A549 (cell line): Measurements from ENCODE around the gene RGL3. TPM values are rescaled to one million over a fixed set of nuclear protein-coding genes. Genes with fewer than 3 reads are reported as not detected.

ENCODE experiments used
- ATAC-seq, 2 experiments: fragments of 200-7000 bp in 1 of 2; fragments of >200 bp in 1 of 2; cut with Nextera tagmentation in 1 of 2; cut with Tn5 transposase in 1 of 2; 3 replicates each; pipeline versions ENCODE4 v1.8.0 to v1.9.1; 2018 to 2020; ENCODE audit warnings: mild to moderate bottlenecking in 1 of 2, moderate library complexity in 1 of 2
- CTCF ChIA-PET: fragments of 300-600 bp; sonication (Branson Sonifier 250); formaldehyde crosslinking; extraction: SDS; loops from one replicate; lab custom pipeline; 2021; ENCODE audit warnings: antibody characterized with exemption, inconsistent platforms; lab: Yijun Ruan, JAX
- POLR2A ChIA-PET: fragments of 350-600 bp; formaldehyde crosslinking; extraction: SDS; loops from one replicate; lab custom pipeline; 2021; ENCODE audit warnings: antibody characterized with exemption, inconsistent platforms; lab: Yijun Ruan, JAX
- DNase-seq, 2 experiments: peaks; one replicate each; pipeline versions ENCODE4 v3.0.0 to v3.0.0-alpha.2; 2011 to 2016; ENCODE audit warnings: low read depth in 1 of 2, low spot score in 1 of 2
- FAIRE-seq: peaks from 2 replicates; lab custom pipeline; 2011; peaks lifted over from hg19 to GRCh38; lab: Jason Lieb, UNC
- H3K27ac ChIP-seq, 2 experiments: fragments of >200 bp; sonication (Bioruptor Twin); formaldehyde crosslinking; 3 replicates each; pipeline ENCODE4 v1.5.1; 2016 to 2017
- H3K4me1 ChIP-seq: fragments of >200 bp; sonication (Bioruptor Twin); formaldehyde crosslinking; 3 replicates; pipeline ENCODE4 v1.6.1; 2016
- H3K4me2 ChIP-seq: fragments of >200 bp; sonication (Bioruptor Twin); formaldehyde crosslinking; 3 replicates; pipeline ENCODE4 v1.6.1; 2016
- H3K4me3 ChIP-seq: fragments of >200 bp; sonication (Bioruptor Twin); formaldehyde crosslinking; 3 replicates; pipeline ENCODE4 v1.5.1; 2016
- H3K9me3 ChIP-seq: fragments of >200 bp; sonication (Bioruptor Twin); formaldehyde crosslinking; 3 replicates; pipeline ENCODE4 v1.6.1; 2016
- CBX2 ChIP-seq: fragments of 200-600 bp; sonication (generic); IDR thresholded peaks from 2 replicates; pipeline ENCODE4 v1.6.1; 2016; ENCODE audit warnings: low read depth, mild to moderate bottlenecking, borderline replicate concordance
- CEBPB ChIP-seq, 2 experiments: fragments of >200 bp in 1 of 2; sonication (Bioruptor Twin) in 1 of 2; formaldehyde crosslinking in 1 of 2; IDR thresholded peaks; 2 replicates each; pipeline ENCODE4 v1.6.1; 2012 to 2016
- CHD4 ChIP-seq: fragments of 200-600 bp; sonication (generic); IDR thresholded peaks from 2 replicates; pipeline ENCODE4 v1.6.1; 2016; ENCODE audit warnings: antibody characterized with exemption, mild to moderate bottlenecking, borderline replicate concordance
- EHF ChIP-seq: fragments of 250-450 bp; sonication (Bioruptor Pico); IDR thresholded peaks from 2 replicates; pipeline ENCODE4 v1.5.0; 2020; ENCODE audit warnings: mild to moderate bottlenecking
- EP300 ChIP-seq, 2 experiments: fragments of >200 bp; sonication (Bioruptor Twin); formaldehyde crosslinking; IDR thresholded peaks; 2 replicates in 1 of 2; 3 replicates in 1 of 2; pipeline ENCODE4 v1.6.1; 2016 to 2017
- FOSB ChIP-seq: fragments of 250-450 bp; sonication (Bioruptor Pico); IDR thresholded peaks from 2 replicates; pipeline ENCODE4 v1.5.0; 2020; ENCODE audit warnings: mild to moderate bottlenecking, moderate library complexity
- FOXS1 ChIP-seq: fragments of 250-450 bp; sonication (Bioruptor Pico); IDR thresholded peaks from 2 replicates; pipeline ENCODE4 v1.5.0; 2020; ENCODE audit warnings: mild to moderate bottlenecking, moderate library complexity
- HDAC2 ChIP-seq: fragments of 200-600 bp; sonication (generic); IDR thresholded peaks from 2 replicates; pipeline ENCODE4 v1.6.1; 2016
- HOXA7 ChIP-seq: fragments of 250-450 bp; sonication (Bioruptor Pico); IDR thresholded peaks from 2 replicates; pipeline ENCODE4 v1.5.0; 2020; ENCODE audit warnings: mild to moderate bottlenecking, moderate library complexity
- MAFK ChIP-seq: fragments of 450-650 bp; IDR thresholded peaks from 2 replicates; pipeline ENCODE4 v1.6.1; 2014; ENCODE audit not compliant: partially characterized antibody
- NR3C1 ChIP-seq: fragments of >200 bp; sonication (Bioruptor Twin); formaldehyde crosslinking; IDR thresholded peaks from 3 replicates; pipeline ENCODE4 v1.6.1; 2017
- PHF8 ChIP-seq: fragments of 200-600 bp; sonication (generic); IDR thresholded peaks from 2 replicates; pipeline ENCODE4 v1.6.1; 2016; ENCODE audit warnings: low read depth, mild to moderate bottlenecking, antibody characterized with exemption, moderate library complexity, borderline replicate concordance
- POLR2A ChIP-seq: IDR thresholded peaks from 2 replicates; pipeline ENCODE4 v1.6.1; 2012; ENCODE audit warnings: mild to moderate bottlenecking, low read length
- POLR2AphosphoS2 ChIP-seq: conservative IDR thresholded peaks from 2 replicates; pipeline ENCODE4 v1.6.1; 2012; ENCODE audit warnings: low read length, improper control_type of control experiment, inconsistent platforms
- RAD21 ChIP-seq, 2 experiments: fragments of >200 bp in 1 of 2; sonication (Bioruptor Twin) in 1 of 2; formaldehyde crosslinking in 1 of 2; IDR thresholded peaks in 1 of 2; conservative IDR thresholded peaks in 1 of 2; 2 replicates in 1 of 2; 3 replicates in 1 of 2; pipeline ENCODE4 v1.6.1; 2012 to 2018; ENCODE audit warnings: inconsistent platforms in 1 of 2
- RARB ChIP-seq: fragments of 250-450 bp; sonication (Bioruptor Pico); IDR thresholded peaks from 2 replicates; pipeline ENCODE4 v1.8.0; 2021; ENCODE audit warnings: mild to moderate bottlenecking, moderate library complexity
- RNF2 ChIP-seq: fragments of 200-600 bp; sonication (generic); IDR thresholded peaks from 2 replicates; pipeline ENCODE4 v1.6.1; 2016; ENCODE audit warnings: low read depth, mild to moderate bottlenecking, antibody characterized with exemption, moderate library complexity, borderline replicate concordance
- ZFP36 ChIP-seq: fragments of 450-650 bp; IDR thresholded peaks from 2 replicates; pipeline ENCODE4 v1.6.1; 2014; ENCODE audit warnings: borderline replicate concordance; ENCODE audit not compliant: partially characterized antibody
- ZNF302 ChIP-seq: fragments of 250-450 bp; sonication (Bioruptor Pico); IDR thresholded peaks from 2 replicates; pipeline ENCODE4 v1.9.0; 2021; ENCODE audit warnings: inconsistent platforms, mild to moderate bottlenecking, moderate library complexity
- WGBS: methylation state at CpG from one replicate; pipeline ENCODE4 v1.1.6; 2017; ENCODE audit errors: missing lambda C conversion rate; 5-methylcytosine and 5-hydroxymethylcytosine counted together
- polyA plus RNA-seq, 4 experiments: library from polyadenylated mRNA; depleted of rRNA in 3 of 4; stranded (reverse); fragments of >200 nt; fragmentation: RNase III in 1 of 4; extraction: RNeasy Plus Mini Kit Qiagen cat#74134 plus additional on column Dnase treatment in 1 of 4; gene quantifications; 2 replicates in 3 of 4; 3 replicates in 1 of 4; pipeline ENCODE4 v1.2.3, GENCODE V29; 2011 to 2017
- TF ChIP-seq, protein P1 (sequence below): fragments of >200 bp; sonication (Bioruptor Twin); formaldehyde crosslinking; IDR thresholded peaks from 2 replicates; pipeline ENCODE4 v1.6.1; 2016
- TF ChIP-seq, protein P2 (sequence below): IDR thresholded peaks from 2 replicates; pipeline ENCODE4 v1.6.1; 2012
- TF ChIP-seq, protein P3 (sequence below): fragments of 250-450 bp; sonication (Bioruptor Pico); IDR thresholded peaks from 2 replicates; pipeline ENCODE4 v1.5.0; 2021; ENCODE audit warnings: mild to moderate bottlenecking, moderate library complexity, borderline replicate concordance
- TF ChIP-seq, protein P4 (sequence below): fragments of >200 bp; sonication (Bioruptor Twin); formaldehyde crosslinking; IDR thresholded peaks from 3 replicates; pipeline ENCODE4 v1.6.1; 2016

RGL3 gene
- polyA plus RNA-seq, 2 of the 4 experiments (the other 2 are of a cell fraction), result 1.5 to 3.7 TPM

DNA sequence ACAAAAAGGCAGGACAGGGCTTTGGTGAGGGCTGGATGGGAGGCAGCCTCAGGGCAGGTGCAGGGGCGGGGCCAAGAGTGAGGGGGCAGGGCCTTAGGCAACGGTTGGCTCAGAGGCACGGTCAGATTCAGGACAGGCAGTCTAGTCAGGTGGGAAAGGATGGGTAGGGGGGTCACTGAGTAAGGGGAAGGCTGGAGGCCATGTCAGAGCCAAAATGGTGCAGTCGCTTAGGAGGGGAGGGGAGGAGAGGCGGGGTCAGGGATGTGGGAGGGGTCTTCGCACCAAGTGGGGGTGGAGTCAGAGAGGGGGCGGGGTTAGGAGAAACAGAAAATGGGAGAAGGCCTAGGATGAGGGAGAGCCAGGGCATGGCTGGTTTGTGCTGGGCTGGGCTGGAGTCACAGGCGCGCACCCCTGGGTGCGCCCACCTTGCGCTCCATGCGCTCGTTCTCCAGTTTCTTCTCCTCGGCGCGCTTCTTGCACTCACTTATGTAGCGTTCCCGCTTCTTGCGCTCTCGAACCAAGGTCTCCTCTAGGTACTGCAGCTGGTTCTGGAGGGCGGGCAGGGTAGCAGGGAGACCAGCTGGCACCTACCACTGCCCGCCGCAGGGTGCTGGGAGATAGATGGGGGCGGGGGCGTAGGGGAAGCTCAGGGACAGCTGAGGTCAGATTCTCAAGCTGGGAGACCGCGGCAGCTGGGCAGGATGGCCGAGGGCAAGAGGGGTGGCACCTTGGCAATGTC, 6.8 kb upstream of the RGL3 start (continued):
- TF ChIP-seq, protein P1, sequence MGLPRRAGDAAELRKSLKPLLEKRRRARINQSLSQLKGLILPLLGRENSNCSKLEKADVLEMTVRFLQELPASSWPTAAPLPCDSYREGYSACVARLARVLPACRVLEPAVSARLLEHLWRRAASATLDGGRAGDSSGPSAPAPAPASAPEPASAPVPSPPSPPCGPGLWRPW, result no peak
- TF ChIP-seq FOXS1, result no peak
- no peak for TF ChIP-seq EHF (CRISPR knock-in tag)
- TF ChIP-seq RARB, result no peak
- no peak for TF ChIP-seq ZNF302 (CRISPR knock-in tag)

DNA sequence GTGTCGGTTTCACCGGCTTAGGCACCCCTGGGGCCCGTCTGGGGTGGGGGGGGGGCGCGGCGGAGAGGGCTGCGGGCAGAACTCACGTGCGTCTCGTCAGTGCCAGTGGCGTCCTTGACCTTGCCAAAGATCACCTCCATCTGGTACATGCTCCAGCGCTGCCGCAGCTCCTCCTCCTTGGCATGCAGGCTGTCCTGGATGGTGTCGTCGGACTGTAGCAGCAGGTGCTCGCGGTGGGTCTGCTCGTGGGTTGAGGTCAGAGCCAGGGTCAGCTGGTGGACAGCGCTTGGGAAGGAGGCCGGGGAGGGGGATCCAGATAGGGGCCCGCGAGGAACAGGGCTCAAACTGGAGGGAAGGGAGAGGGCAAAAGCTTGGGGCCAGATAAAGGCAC, 4.7 kb upstream of the RGL3 start:
- H3K4me3 ChIP-seq, result no peak overlapping the region
- H3K27ac ChIP-seq, result no peak overlapping the region
- no peaks in the 10 kb centered on the region for H3K9me3 ChIP-seq
- H3K4me2 ChIP-seq, result no peak overlapping the region
- H3K4me1 ChIP-seq, result no peaks in the 10 kb centered on the region
- FAIRE-seq, result no peak
- ChIA-PET CTCF (interaction anchor here (1.1 to 3.3 kb wide), 4 partner anchors 11 to 59 kb away, joined by 3 to 20 read pairs (median 6); partner anchors contain the start of genes ODAD3 and PRKCSH), POLR2A (interaction anchor here (1.1 kb wide), 1 partner anchor 11 kb away, joined by 3 read pairs; the partner anchor contains the start of genes ODAD3 and PRKCSH)
- 48% methylated on average over 8 of the region's 22 CpGs for WGBS
- no peak for DNase-seq
- TF ChIP-seq CEBPB (IDR thresholded peaks at IDR 0.05), result no peak
- TF ChIP-seq CBX2, result no peak
- TF ChIP-seq FOXS1, result no peak
- TF ChIP-seq PHF8, result no peak
- TF ChIP-seq HOXA7, result no peak
- no peak for TF ChIP-seq MAFK
- TF ChIP-seq RNF2, result no peak
- TF ChIP-seq RARB, result no peak
- ATAC-seq, result no peak

DNA sequence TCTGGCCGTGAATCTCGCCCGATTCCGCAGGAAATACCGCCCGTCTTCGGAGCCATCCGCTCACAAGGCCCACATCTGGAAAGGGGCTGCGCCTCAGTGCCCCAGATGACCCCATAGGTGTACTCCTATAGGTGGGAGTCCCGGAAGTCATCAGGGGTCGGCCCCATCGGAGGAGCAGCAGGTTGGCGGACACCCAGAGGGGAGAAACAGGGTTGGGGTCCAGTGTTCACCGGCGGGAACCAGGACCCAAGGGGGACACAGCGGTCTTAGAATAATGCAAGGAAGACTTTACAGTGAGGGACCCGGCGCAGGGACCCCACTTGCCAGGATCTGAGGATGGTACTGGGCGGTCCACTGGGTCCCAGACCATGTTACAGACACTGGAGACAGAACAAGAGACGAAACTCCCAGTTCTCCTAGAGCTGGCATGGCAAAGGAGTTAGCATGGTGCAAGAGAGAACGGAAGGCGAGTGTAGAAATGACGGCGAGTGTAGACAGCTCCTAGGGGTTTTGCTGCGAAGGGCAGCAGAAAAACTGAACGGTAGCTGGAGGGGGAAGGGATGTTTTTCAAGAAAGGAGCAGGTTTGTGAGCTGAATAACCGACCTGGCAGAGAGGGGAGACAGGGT, 4.2 kb upstream of the RGL3 start:
- DNase-seq (no peak), ATAC-seq (no peak), FAIRE-seq (no peak)
- TF ChIP-seq, protein P2, sequence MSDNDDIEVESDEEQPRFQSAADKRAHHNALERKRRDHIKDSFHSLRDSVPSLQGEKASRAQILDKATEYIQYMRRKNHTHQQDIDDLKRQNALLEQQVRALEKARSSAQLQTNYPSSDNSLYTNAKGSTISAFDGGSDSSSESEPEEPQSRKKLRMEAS, result no peak
- TF ChIP-seq CBX2, result no peak
- TF ChIP-seq FOSB (CRISPR knock-in tag), result no peak
- no peak for TF ChIP-seq POLR2AphosphoS2
- TF ChIP-seq, protein P3, sequence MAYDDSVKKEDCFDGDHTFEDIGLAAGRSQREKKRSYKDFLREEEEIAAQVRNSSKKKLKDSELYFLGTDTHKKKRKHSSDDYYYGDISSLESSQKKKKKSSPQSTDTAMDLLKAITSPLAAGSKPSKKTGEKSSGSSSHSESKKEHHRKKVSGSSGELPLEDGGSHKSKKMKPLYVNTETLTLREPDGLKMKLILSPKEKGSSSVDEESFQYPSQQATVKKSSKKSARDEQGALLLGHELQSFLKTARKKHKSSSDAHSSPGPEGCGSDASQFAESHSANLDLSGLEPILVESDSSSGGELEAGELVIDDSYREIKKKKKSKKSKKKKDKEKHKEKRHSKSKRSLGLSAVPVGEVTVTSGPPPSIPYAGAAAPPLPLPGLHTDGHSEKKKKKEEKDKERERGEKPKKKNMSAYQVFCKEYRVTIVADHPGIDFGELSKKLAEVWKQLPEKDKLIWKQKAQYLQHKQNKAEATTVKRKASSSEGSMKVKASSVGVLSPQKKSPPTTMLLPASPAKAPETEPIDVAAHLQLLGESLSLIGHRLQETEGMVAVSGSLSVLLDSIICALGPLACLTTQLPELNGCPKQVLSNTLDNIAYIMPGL (CRISPR knock-in tag), result no peak
- no peak for TF ChIP-seq RAD21 (conservative IDR thresholded peaks at IDR 0.05 in 1 of 2, IDR thresholded peaks at IDR 0.05 in 1 of 2)
- TF ChIP-seq POLR2A, result no peak
- no peak for TF ChIP-seq NR3C1
- TF ChIP-seq CHD4, result no peak
- TF ChIP-seq ZFP36, result no peak
- no peak for TF ChIP-seq EP300 (IDR thresholded peaks at IDR 0.05)
- no peak for TF ChIP-seq HDAC2
- TF ChIP-seq, protein P4, sequence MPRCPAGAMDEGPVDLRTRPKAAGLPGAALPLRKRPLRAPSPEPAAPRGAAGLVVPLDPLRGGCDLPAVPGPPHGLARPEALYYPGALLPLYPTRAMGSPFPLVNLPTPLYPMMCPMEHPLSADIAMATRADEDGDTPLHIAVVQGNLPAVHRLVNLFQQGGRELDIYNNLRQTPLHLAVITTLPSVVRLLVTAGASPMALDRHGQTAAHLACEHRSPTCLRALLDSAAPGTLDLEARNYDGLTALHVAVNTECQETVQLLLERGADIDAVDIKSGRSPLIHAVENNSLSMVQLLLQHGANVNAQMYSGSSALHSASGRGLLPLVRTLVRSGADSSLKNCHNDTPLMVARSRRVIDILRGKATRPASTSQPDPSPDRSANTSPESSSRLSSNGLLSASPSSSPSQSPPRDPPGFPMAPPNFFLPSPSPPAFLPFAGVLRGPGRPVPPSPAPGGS, result no peak
- TF ChIP-seq MAFK, result no peak
- WGBS, result 76% methylated on average over 24 of the region's 27 CpGs
- Histone ChIP-seq H3K27ac (no peak overlapping the region), H3K4me1 (no peaks in the 10 kb centered on the region), H3K4me2 (no peak overlapping the region), H3K9me3 (no peaks in the 10 kb centered on the region), H3K4me3 (no peak overlapping the region)
- POLR2A ChIA-PET, result interaction anchor here (1.1 to 1.9 kb wide), 2 partner anchors 12 to 42 kb away, joined by 3 to 5 read pairs; partner anchors contain the start of genes ODAD3 and PRKCSH
- CTCF ChIA-PET, result interaction anchor here (1.1 to 3.3 kb wide), 4 partner anchors 12 to 59 kb away, joined by 3 to 20 read pairs (median 6); partner anchors contain the start of genes ODAD3 and PRKCSH
